ENCODE results near the gene RAB35.
"Not testable (repeated sequence)": the region's sequence is repeated elsewhere in the genome, so short reads cannot be mapped to it uniquely, and the experiment has no call there.

The RAB35 gene

GRCh38 chr12:120060717-120061116 is 55.8 kb downstream of the RAB35 start:
- DNase-seq (ENCODE audit: low spot score), result no peak

- no peak for DNase-seq (ENCODE audit: low spot score)
These were observed 56.4 kb downstream of the RAB35 start for GRCh38 chr12:120060196-120060595.

GRCh38 chr12:120056739-120057138 is 59.8 kb downstream of the RAB35 start:
- no peak for DNase-seq (ENCODE audit: low spot score)

- DNase-seq (ENCODE audit: low spot score), result no peak
These were observed 61.1 kb downstream of the RAB35 start for GRCh38 chr12:120055231-120056000.

GRCh38 chr12:120054293-120054692 is 62.3 kb downstream of the RAB35 start:
- DNase-seq (ENCODE audit: low spot score), result no peak

GRCh38 chr12:120051535-120051934 is 65.0 kb downstream of the RAB35 start:
- no peak for DNase-seq (ENCODE audit: low spot score)

GRCh38 chr12:120049426-120049825 is 67.1 kb downstream of the RAB35 start:
- DNase-seq (ENCODE audit: low spot score), result no peak

GRCh38 chr12:120048263-120048662 is 68.3 kb downstream of the RAB35 start:
- no peak for DNase-seq (ENCODE audit: low spot score)

GRCh38 chr12:120047072-120047471 is 69.5 kb downstream of the RAB35 start:
- no peak for DNase-seq (ENCODE audit: low spot score)

GRCh38 chr12:120045367-120045766 is 71.2 kb downstream of the RAB35 start:
- not testable (repeated sequence) for DNase-seq (ENCODE audit: low spot score)
